ENCODE results near the gene XIAP.
"Not testable (repeated sequence)": the region's sequence is repeated elsewhere in the genome, so short reads cannot be mapped to it uniquely, and the experiment has no call there.

Gene XIAP

DNA sequence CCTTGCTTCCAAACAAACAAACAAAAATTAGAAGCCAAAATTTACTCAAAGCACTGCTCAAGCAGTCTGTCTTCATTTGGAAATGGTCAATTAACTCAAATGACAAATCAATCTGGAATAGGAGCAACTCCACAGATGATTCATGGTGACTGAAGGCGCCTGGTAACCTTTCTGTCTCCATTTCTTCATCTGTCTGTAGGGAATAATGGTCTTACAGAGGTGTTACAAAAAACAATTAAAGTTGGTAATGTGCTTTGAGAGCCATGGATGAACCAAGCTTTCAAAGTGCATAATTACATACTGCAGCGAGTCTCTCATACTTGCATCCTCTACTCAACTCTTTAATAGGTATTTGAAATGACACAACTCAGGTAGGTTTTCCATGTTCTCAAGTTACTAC lies 63.4 kb downstream of the XIAP start:
- no peak overlapping the region for H3K4me3 ChIP-seq (ENCODE audit: low read depth, low read length)
- TF ChIP-seq, protein P1, sequence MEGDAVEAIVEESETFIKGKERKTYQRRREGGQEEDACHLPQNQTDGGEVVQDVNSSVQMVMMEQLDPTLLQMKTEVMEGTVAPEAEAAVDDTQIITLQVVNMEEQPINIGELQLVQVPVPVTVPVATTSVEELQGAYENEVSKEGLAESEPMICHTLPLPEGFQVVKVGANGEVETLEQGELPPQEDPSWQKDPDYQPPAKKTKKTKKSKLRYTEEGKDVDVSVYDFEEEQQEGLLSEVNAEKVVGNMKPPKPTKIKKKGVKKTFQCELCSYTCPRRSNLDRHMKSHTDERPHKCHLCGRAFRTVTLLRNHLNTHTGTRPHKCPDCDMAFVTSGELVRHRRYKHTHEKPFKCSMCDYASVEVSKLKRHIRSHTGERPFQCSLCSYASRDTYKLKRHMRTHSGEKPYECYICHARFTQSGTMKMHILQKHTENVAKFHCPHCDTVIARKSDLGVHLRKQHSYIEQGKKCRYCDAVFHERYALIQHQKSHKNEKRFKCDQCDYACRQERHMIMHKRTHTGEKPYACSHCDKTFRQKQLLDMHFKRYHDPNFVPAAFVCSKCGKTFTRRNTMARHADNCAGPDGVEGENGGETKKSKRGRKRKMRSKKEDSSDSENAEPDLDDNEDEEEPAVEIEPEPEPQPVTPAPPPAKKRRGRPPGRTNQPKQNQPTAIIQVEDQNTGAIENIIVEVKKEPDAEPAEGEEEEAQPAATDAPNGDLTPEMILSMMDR (IDR thresholded peaks at IDR 0.05; ENCODE audit: low read depth, low read length, missing control alignments), result no peak
- DNase-seq (ENCODE audit: low read depth), result no peak

DNA sequence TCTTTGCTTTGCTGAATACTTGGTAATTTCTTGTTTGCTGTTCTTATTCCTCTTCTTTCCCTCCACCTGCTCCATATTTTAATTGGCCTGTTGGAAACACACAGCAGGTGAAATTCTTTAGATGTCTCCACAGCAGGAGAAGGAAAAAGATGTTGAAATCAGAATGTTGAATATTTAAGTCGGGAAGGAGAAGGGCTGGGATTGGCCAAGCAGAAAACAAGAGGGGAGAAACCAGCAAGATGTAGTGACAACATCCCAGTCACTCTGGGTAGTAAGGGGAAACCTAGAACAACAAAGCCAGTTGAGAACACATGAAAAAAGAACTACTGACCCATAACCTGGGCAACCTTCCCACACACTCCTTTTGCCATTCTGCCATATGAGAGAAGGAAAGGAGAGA lies 64.3 kb downstream of the XIAP start:
- H3K4me3 ChIP-seq (ENCODE audit: low read depth, low read length), result no peak overlapping the region
- TF ChIP-seq, protein P1 (IDR thresholded peaks at IDR 0.05; ENCODE audit: low read depth, low read length, missing control alignments), result no peak
- DNase-seq (ENCODE audit: low read depth), result no peak

DNA sequence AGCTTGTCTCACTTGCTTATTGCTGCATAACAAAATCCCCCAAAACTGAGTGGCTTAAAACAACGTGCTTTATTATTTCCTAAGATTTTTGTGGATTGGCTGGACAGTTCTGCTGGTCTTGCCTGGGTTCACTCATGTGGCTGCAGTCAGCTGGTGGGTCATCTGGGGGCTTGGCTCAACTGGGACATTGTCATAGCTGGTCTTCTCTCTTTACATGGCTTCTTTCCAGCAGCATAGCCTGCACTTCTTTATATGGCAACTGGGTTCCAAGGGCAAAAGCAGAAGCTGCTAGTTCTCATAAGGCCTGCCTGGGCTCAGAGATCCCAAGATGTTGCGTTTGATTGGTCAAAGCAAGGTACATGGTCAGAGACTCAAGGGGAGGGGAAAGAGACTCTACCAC lies 68.0 kb downstream of the XIAP start:
- DNase-seq (ENCODE audit: low read depth), result no peak
- TF ChIP-seq, protein P1 (IDR thresholded peaks at IDR 0.05; ENCODE audit: low read depth, low read length, missing control alignments), result no peak
- no peak overlapping the region for H3K4me3 ChIP-seq (ENCODE audit: low read depth, low read length)

DNA sequence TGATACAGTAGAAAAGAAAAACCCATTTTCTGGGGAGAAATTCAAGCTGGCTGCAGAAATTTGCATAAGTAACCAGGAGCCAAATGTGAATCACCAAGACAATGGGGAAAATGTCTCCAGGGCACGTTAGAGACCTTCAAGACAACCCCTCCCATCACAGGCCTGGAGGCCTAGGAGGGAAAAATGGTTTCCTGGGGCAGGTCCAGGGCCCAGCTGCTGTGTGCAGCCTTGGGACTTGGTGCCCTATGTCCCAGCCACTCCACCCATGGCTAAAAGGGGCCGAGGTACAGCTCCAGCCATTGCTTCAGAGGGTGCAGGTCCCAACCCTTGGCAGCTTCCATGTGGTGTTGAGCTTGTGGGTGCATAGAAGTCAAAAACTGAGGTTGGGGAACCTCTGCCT lies 72.2 kb downstream of the XIAP start:
- DNase-seq (ENCODE audit: low read depth); H3K4me3 ChIP-seq (ENCODE audit: low read depth, low read length): not testable (repeated sequence)

DNA sequence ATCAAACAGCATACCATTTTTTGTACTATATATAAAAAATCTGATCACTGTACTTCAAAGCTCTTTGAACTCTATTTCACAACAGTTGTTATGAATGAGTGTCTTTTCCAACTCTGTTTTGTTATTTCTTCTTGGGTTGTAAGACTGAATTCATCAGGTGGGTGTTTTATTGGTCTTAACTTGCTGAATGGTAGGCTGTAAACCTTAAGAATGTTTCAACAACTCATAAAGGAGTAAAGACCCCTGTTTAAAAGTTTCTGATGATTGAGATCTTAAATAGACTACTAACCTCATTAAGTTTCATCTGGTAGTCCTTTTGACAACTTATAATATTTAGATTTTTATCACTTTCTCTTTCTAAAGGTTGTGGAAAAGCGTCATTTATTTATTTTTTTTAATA lies 83.2 kb downstream of the XIAP start:
- TF ChIP-seq, protein P1 (IDR thresholded peaks at IDR 0.05; ENCODE audit: low read depth, low read length, missing control alignments), result no peak
- DNase-seq (ENCODE audit: low read depth), result no peak
- H3K4me3 ChIP-seq (ENCODE audit: low read depth, low read length), result no peak overlapping the region

DNA sequence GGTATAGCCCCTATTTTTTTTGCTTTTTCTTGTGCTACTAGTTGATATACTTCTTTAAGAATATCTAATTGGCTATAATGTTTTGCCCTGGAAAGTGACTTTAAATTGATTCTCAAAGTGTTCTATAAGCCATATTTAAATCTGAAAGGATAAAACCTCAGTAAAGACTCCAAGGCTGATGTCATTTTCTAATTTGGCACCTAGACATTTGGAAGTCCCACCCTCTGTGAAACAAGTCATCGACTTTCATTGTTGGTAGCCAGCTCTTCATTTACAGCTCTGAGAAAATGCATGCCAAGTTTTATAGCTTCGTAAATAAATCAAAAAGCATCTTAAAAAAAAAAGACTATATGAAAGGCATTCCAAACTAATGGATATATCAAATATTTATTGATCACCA lies 83.6 kb downstream of the XIAP start:
- H3K4me3 ChIP-seq (ENCODE audit: low read depth, low read length), result no peak overlapping the region
- TF ChIP-seq, protein P1 (IDR thresholded peaks at IDR 0.05; ENCODE audit: low read depth, low read length, missing control alignments), result no peak
- DNase-seq (ENCODE audit: low read depth), result no peak

DNA sequence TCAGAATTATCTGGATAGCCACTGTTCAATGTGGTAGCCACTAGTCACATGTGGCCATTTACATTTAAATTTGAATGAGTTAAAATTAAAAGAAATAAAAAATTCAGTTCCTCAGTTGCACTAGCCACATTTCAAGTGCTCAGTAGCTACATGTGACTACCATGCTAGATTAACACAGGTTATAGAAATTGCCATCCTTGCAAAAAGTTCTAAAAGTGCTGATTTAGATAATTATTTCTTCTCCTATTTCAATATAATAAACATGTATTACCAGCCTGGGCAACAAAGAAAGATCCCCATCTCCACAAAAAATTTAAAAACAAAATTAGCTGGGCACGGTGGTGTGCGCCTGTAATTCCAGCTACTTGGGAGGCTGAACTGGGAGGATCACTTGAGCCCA lies 90.0 kb downstream of the XIAP start:
- TF ChIP-seq, protein P1 (IDR thresholded peaks at IDR 0.05; ENCODE audit: low read depth, low read length, missing control alignments), result no peak
- DNase-seq (ENCODE audit: low read depth), result no peak
- H3K4me3 ChIP-seq (ENCODE audit: low read depth, low read length), result no peak overlapping the region

Measured in GM12864 (cell line).